ENCODE results near the gene GSN.

The GSN gene

GRCh38 chr9:121364077-121364476, 96.1 kb downstream of the GSN start:
- H3K27ac ChIP-seq = no peak overlapping the region
- no peak for TF ChIP-seq CTCF (conservative IDR thresholded peaks at IDR 0.05)

- H3K27ac ChIP-seq = no peak overlapping the region
- TF ChIP-seq CTCF (conservative IDR thresholded peaks at IDR 0.05) = no peak
Observed at GRCh38 chr9:121364886-121365285, 96.9 kb downstream of the GSN start.

GRCh38 chr9:121365564-121365963, 97.6 kb downstream of the GSN start:
- H3K27ac ChIP-seq = no peak overlapping the region
- TF ChIP-seq CTCF (conservative IDR thresholded peaks at IDR 0.05) = no peak

GRCh38 chr9:121366611-121367192, 98.7 kb downstream of the GSN start:
- TF ChIP-seq CTCF (conservative IDR thresholded peaks at IDR 0.05) = no peak
- H3K27ac ChIP-seq = no peak overlapping the region

GRCh38 chr9:121367306-121368137, 99.6 kb downstream of the GSN start:
- no peak overlapping the region for H3K27ac ChIP-seq
- TF ChIP-seq CTCF (conservative IDR thresholded peaks at IDR 0.05) = no peak

- no peak for TF ChIP-seq CTCF (conservative IDR thresholded peaks at IDR 0.05)
- H3K27ac ChIP-seq = no peak overlapping the region
Observed at GRCh38 chr9:121368138-121368522, 100.2 kb downstream of the GSN start.

GRCh38 chr9:121368745-121369144, 100.8 kb downstream of the GSN start:
- TF ChIP-seq CTCF (conservative IDR thresholded peaks at IDR 0.05) = no peak
- H3K27ac ChIP-seq = no peak overlapping the region

Measured in VCaP (cell line).